GM21381 (cell line): ENCODE measurements around the gene CGNL1.
A peak's percentile ranks its signal among the peaks of the same experiment; 100 is the strongest.

Experiments used
- ATAC-seq: cut with Tn5 transposase; IDR thresholded peaks from one replicate; pipeline ENCODE4 v1.9.1; 2021; ENCODE audit warnings: mild to moderate bottlenecking, moderate library complexity; ENCODE audit not compliant: unreplicated experiment

Gene CGNL1

GRCh38 chr15:57419335-57419734 is 43.0 kb downstream of the CGNL1 start:
- no peak for ATAC-seq

- no peak for ATAC-seq
Measured at GRCh38 chr15:57421110-57421509, 44.8 kb downstream of the CGNL1 start.

GRCh38 chr15:57421551-57421950 is 45.2 kb downstream of the CGNL1 start:
- ATAC-seq = no peak

DNA sequence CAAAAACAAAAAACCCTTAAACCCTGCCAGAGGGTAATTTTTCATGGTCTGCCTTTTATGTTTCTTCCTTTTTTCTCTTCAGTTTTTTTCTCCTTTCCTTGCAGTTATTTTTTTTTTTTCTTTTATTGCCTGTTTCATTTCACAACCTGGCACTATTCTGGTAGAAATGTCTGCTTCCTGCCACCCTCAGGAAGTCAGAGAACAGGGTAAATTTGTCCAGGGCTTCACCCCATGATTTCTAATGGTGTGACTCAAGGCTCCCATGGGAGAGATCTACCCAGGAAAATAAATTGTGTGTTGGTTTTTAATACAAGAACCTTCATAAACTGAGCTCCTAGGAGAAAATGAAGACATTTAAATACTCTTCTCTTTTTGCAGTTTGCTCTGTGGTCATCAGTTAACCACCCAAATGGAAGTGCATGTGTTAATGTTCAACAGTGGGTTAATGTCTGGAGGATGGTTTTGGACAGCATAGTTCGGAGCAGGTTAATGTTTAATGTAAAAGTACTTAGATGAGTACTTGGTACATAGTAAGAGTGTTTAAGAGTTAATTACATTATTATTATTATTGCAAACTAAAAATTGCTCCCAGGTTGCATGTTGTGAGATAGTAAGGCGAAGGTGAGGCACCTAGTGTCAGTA is 45.9 kb downstream of the CGNL1 start:
- peak; percentile 90 for ATAC-seq

DNA sequence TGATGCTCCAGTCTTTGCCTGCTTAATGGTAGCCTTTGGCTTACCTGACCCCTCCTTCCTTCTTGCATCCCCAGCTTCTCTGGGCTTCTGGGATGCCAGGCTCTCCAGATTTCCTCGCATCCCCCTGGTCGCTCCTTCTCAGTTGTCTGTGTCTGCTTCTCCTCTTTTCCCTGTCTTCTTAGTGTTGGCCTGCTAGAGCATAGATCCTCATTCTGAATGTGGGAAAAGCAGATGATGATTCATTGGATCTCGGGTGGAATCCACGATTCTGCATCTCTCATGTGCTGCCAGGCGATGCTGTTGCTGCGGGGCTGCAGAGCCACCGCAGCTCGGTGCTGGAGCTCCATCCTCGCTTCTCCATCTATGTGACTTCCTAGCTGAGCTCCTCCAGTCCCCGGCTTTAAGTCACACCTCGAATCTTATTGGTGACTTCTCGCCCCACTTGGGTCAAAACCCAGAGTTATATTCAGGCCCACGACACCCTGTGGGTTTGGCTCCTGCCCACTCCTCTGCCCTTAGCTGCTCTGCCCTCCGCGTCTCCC is 47.4 kb downstream of the CGNL1 start:
- no peak for ATAC-seq

GRCh38 chr15:57424628-57425405 is 48.5 kb downstream of the CGNL1 start:
- ATAC-seq = no peak

GRCh38 chr15:57425842-57426241 is 49.5 kb downstream of the CGNL1 start:
- ATAC-seq = no peak

- no peak for ATAC-seq
Measured at GRCh38 chr15:57427367-57427821, 51.1 kb downstream of the CGNL1 start.

GRCh38 chr15:57432141-57432741 is 55.9 kb downstream of the CGNL1 start:
- no peak for ATAC-seq

DNA sequence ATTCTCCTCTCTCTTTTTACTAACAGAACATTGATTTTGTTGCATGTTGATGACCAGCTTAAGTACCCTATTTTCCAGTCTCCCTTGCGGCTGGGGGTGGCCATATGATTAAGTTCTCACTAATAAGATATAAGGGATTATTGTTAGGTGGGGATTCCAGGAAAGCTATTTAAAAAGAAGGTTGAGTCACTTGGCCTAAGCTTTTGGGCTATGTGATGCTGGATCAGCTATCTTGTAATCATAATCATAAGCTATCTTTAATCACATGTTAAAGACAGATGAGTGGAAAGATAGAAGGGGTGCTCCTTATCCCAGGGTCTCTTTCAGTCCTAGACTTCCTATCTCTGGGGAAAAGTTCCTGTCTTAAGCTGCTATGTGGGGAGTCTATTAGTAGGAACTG is 59.9 kb downstream of the CGNL1 start:
- no peak for ATAC-seq

- no peak for ATAC-seq
Measured at GRCh38 chr15:57436961-57437360, 60.7 kb downstream of the CGNL1 start.

DNA sequence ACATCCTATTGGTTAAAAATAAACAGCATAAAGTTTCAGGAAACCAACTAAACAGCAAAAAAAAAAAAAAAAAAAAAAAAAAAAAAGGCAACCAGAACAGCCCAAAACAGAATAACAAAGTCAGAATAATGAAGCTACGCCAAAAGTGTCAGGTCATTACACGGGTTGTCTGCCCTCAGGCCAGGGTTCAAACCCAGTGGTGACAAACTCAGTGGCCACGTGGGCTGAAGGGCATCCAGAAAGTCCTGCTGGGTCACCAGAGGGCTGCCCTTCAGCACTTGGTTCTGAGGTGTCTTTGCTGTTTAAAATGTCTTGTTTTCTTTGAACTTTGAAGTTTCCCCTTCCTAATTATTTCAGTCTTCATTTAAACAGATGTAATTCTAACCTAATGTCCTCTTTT is 61.3 kb downstream of the CGNL1 start:
- ATAC-seq = no peak

GRCh38 chr15:57438166-57438565 is 61.9 kb downstream of the CGNL1 start:
- no peak for ATAC-seq

DNA sequence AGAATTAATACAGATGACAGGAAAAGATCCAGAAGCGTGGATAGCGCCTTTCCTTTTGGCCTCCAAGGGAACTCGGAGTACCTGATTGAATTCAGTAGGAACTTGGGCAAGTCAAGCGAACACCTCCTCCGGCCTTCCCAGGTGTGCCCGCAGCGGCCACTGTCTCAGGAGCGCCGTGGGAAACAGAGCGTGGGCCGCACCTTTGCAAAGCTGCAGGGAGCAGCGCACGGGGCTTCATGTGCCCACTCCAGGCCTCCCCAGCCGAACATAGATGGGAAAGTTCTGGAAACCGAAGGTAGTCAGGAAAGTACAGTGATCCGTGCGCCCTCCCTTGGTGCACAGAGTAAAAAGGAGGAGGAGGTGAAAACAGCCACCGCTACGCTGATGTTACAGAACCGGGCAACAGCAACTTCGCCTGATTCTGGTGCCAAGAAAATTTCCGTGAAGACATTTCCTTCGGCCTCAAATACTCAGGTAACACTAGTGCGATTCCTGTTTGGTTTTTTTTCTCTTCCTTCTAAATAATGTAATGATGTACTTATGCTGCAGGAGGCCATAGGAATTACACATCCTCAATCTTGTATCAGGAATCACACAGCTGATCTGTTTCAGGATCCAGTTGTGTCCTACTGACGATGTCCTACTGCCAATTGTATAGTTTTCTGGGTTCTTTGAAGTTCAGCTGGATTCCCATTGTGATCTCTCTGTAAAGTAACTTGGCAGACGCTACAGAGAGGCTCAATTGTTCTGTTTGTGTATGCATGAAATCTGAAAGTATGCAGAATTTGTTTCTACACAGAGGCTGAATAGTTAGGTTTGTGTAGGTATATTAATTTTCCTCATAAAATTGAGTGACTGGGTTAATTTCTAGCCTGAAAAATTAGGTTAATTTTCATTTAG is 63.1 kb downstream of the CGNL1 start:
- ATAC-seq = no peak

GRCh38 chr15:57440167-57440566 is 63.9 kb downstream of the CGNL1 start:
- ATAC-seq = no peak

DNA sequence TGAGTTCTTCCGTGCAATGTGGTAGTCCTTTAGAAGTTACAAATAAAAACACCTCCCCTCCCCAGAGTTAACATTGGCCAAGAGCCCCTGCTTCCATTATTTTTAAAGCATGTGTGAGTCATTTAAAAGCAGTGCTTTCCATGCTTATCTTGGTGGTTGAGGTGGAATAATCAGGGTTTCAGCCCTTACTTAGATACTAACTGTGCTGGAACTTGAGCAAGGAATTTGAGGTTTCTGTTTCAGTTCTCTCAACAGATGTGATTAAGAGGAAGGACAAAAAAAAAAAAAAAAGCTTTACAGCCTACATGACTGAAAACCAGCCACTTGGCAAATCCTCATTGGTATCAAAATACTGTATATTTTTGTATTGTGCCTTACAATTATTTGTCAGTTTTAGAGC is 64.5 kb downstream of the CGNL1 start:
- no peak for ATAC-seq

DNA sequence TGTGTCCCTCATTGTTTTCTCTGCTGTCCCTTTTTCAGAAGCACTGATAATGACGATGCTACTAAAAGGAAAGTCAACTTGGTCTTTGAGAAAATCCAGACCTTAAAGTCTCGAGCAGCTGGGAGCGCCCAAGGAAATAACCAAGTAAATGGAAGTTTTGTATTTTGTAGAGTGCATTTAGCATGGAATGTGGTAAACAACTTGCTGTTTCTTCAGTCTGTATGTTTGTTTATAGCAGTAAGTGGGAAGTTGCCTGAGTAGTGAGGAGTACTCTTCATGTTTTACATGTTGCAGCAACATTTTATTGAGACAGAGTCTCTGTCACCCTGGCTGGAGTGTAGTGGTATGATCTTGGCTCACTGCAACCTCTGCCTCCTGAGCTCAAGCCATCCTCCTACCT is 66.0 kb downstream of the CGNL1 start:
- ATAC-seq = no peak

DNA sequence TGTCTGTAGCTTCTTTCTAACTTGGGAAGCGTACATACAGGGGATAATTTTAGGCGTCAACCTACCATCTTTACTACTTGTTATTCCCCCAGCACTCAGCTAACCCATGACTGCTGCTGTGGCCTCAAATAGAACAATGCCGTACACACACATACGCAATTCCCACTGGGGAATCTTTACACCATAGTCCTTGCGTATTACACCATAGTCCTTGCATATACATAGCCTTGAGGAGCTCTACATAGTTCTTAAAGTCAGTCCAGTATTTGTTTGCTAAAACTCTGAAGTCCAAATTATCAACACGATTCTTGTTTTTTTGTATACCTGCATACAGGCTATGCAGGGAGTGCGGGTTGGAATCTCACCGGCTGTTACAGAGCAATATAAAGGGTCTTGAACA is 67.2 kb downstream of the CGNL1 start:
- no peak for ATAC-seq

- no peak for ATAC-seq
Measured at GRCh38 chr15:57444877-57445513, 68.7 kb downstream of the CGNL1 start.

GRCh38 chr15:57445872-57446271 is 69.6 kb downstream of the CGNL1 start:
- ATAC-seq = no peak
